Measurements from ENCODE around the gene SPG11.
"Not testable (repeated sequence)": the region's sequence is repeated elsewhere in the genome, so short reads cannot be mapped to it uniquely, and the experiment has no call there.

Gene SPG11

DNA sequence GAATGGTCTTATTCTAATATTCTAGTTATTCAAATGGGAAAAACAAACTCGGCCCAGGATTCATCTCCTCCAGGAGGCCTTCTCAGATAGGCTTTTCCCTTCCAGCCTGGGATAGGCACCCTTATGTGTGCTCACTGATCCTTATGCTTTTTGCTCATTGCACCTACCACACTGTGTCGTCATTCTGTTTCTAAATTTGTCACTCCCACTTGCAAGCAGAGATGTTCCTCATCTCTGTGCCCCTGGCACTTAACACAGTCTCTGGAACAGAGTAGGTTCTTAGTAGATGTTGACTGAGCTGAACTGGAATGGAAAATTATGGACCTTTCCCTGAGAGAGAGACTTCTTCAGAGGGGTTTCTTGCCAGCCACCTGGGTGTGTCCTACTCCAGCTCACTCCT is 18.7 kb upstream of the SPG11 start:
- no peak for DNase-seq (ENCODE audit: low spot score)

DNA sequence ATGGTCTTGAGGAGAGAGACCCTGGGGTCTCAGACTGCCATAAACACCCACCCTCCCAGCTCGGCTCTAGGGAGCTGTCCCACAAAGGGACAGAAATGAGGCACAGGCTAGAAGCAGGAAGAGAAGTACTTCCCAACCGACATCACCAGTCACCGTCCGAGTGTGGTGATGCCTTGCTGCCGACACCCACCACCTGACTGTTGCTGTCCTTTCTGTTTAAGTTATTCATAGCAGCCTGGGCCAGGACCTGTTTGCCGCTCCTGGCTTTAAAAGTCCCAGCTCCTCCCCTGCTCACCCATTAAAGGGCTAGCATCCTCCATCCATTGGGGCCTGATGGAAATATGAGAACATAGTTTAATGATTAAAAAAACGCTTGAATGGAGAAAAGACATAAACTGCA is 13.2 kb upstream of the SPG11 start:
- DNase-seq (ENCODE audit: low spot score): no peak

DNA sequence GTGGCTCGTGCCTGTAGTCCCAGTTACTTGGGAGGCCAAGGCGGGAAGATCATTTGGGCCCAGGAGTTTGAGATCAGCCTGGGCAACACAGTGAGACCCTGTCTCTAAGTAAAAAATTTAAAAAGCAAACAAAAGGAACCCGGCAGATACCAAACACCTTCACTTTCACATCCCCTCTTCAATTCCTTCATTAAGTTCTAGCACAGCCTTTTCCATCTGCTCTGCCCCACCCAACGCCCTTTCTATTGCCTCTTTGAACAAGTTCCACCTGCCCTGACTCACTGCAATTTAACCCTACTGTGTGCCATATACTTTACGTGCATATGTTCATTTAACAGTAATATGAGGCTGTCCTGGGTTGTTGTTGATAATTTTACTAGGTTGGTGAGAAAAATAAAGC is 12.4 kb upstream of the SPG11 start:
- no peak for DNase-seq (ENCODE audit: low spot score)

DNA sequence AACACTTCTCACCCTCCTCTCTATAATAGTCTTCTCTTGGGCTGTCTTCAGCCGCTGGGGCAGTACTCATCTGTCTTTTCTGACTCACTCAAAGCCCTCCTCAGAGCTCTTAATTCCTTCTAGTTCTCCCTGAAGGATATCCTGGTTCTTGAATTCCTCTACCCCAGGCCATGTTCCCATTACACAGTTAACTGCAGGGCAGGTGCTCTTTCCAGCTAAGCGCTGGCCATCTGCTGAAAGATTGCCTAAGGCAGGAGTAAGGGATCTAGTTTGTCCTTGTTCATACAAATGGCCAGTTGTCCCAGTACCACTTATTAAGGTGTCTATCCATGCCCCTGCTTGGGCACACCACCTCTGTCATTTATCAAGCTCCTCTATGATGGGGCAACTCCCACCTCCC is 10.2 kb upstream of the SPG11 start:
- DNase-seq (ENCODE audit: low spot score): no peak

DNA sequence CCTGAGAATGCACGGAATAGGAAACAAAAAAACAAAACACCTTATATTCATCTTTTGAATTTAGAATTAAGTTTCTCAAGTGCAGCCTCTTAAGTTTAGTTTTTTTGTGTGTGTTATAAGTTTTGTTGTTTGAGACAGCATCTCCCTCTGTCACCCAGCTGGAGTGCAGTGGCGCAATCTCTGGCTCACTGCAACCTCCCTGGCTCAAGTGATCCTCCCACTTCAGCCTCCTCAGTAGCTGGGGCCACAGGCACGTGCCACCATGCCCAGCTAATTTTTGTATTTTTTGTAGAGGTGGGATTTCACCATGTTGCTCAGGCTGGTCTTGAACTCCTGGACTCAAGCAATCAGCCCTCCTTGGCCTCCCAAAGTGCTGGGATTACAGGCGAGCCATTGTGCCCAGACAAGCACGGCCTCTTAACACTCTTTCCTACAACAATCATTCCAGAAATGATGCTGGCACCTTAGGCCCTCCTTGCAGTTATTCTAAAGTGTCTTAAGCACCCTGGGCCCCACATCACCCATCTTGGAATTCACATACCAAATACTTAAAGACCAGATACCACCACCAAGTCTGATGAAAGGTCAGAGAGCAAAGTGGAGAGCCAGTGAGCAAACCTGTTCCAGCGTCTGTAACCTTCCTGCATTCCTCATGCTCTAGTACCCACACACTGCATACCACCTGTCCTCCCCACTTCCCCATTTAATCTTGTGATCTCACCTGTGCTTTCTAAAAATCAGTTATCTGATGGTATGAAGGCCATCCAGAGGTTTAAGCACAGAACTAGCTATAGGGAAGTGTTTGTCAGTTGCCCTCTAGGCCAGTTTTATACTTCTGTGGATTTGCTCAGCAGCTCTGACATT is 6.9 kb upstream of the SPG11 start:
- DNase-seq (ENCODE audit: low spot score): no peak

DNA sequence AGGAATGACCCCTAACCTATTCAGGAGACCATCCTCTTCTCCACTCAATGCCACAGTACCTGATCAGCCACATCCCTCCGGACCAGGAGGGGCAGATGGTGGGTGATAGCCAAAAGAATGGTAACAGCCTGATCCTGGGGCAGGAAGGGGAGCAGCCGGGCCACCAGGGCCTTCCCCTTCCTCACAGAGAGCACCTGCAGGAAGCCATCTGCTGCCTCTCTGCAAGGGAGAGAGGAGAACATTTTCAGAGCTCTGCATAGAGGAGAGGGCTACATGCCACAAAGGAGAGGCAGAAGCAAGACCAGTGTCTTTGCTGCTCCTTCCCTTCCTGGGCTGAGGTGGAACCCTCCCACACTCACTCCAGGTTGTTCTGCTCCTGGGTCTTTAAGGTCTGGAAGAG is 5.5 kb upstream of the SPG11 start:
- DNase-seq (ENCODE audit: low spot score): no peak

DNA sequence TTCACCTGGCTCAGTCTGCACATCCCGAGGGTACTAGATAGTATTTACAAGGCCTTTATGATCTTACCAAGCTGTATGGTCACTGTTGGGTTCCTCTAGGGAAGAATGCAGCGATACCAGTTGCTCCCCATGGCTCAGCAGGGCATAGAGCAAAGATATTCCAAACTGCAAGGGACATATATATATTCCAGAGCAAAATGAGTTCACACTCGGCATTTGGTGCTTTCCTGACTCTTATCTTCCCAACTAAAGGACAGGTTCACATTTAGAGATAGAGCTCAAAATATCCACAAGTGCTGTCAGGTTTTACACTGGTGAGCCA is 3.5 kb upstream of the SPG11 start:
- DNase-seq (ENCODE audit: low spot score): no peak

DNA sequence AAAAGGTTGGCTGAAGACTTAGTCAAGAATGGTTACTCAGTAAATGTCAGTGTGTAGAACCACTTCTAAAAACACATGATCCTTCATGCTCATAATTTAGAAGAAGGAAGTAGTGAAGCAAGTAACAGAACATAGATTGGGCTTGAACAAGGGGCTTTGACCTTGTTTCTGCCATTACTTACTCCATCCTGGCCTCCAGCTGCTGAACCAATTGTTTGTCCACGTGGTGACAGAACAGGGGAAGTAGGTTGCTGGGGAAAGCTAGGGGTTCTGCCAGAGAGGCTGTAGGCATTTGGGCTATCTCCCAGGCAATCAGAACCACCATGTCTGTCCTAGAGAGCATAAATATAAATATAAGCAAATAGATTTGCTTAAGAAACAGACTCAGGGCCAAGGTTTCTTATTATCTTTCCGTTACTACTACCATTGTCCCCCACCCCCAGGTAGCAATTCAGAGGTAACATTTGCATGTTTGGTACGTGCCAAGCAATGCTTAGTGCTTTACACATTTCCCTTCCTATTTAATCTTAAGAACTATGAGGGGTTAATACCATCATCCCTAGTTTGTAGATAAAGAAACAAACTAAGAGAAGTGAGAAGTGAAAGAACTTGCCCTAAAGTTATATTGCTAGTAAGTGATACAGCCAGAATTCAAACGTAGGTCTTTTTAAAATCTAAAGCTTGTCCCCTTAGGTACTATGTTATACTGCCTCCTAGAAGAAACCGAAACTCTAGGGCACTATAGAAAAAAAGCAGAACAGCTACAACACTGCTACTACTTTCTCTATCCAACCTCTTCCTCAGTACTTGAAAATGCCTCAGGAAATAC is 3.0 kb upstream of the SPG11 start:
- DNase-seq (ENCODE audit: low spot score): no peak

DNA sequence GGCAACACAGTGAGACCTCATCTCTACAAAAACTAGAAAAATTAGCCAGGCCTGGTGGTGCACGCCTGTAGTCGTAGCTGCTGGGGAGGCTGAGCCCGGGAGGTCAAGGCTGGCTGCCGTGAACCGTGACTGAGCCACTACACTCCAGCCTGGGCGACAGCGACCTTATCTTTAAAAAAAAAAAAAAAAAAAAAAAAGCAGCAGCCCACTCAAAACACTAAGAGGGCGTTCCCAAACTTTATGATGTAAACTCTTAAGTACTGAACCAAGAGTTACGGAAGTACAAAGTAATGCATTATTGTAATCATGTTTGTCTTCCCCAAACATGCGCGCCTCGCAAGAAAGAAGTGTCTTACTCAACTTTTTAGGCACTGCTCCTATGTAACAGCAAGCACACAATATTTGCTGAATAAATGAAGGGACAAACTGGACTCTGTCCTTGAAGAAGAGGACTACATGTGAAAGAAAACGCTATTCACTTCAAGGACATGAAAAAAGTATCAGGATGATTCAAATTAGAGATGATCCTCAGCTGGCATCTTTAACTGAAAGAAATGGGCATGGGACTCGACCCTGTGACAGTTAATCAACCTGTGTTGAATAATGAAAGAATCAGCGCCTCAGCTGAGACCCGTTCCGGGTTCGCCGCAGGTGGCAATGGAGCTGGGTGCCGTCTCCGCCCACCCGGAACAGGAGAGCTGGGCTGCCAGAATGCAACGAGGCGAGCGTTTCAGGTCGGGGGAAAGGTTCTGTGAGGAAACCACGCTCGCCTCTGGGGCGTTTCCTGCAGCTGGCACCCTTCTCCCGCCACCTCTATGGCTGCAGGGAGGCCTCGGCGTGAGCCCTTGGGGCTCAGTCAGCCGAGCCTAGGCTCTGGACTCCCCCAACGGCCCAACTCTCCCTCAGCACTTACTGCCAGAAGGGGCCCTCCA is 718 bp downstream of the SPG11 start:
- peak; percentile 64 for DNase-seq (ENCODE audit: low spot score)

DNA sequence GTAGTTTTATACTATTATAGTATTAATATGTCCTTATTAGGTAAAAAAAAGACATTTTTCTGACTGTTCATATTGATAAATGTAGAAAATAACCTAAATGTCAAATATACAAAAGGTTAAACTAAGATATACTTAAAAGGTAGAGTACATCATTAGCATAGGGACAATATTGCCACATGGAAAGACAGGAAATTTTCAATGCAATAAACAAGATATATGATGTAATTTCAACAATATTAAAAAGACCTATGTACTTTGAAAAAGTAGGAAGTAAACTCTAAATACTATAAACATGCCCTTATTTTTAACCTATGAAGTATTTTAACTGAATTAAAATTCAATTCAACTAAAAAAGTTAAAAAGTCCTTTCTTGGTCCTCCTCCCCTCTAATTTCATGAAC is 1.9 kb downstream of the SPG11 start:
- no peak for DNase-seq (ENCODE audit: low spot score)

DNA sequence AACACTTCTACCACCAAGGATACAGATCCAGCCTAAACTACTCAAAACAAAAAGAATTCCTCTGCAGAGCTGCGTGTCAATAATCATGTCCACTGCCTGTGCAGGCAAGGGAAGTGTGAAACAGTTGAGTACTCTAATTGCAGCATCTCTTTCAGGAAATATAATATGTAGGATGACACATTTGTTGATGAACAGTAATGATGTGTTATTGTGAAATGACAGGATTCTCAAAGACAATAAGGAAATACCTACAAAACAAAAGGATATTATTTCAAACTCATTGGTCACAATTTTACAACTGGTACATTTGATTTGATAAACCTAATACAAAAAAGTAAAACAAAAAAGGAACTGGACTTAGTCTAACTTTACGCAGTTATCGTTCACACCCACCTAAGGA is 4.4 kb downstream of the SPG11 start:
- DNase-seq (ENCODE audit: low spot score): no peak

DNA sequence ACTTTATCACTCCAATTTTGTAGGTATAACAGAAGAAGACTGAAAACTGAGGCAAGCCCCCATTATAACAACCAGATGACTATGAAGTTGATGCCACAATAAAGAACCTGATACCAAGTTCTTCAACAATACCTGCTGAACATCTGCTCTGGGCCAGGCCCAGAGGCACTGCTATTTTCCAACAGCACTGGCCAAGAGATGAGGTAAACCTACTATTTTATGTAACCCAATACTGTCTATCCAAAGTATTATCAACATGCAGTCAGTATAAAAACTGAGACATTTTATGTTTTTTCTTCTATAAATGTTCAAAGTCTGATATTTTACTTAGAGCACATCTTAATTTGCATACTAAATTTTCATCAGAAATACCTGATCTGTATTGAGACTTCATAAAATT is 6.1 kb downstream of the SPG11 start:
- DNase-seq (ENCODE audit: low spot score): no peak

DNA sequence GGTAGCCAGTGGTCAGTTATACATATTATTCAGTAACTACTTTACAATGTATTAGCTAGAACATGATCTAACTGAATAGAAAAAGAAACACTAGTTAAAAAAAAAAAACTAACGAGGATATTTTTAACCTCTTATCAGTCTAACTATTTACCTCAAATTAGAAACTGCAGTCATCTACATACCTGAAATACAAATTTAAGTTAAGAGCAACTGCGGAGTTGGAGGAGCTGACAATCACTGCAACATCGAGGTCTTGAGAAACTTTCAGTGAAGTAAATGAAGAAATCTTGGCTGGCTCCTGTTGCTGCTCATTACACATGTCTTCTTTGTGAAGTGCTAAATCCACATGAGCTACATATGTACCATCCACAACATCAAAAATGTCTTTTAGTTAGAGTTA is 6.5 kb downstream of the SPG11 start:
- DNase-seq (ENCODE audit: low spot score): no peak

DNA sequence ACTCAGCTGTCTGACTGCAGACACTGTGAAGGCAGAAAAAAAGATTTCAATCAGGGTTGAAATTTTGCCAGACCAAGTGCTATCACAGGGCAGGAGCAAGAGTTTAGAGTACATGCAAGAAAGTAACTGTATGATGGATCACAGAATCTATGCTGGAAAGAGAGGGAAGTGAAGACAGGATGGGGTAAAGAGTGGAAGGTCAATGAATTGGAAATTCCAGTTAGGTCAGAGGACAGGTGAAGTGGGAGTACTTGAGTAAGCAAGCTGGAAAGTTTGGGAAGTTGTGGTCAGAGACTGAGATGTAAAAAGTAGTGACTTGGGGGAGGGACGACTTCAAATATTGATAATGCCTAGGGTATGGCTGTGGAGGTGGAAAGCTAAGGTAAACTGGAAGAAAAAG is 7.2 kb downstream of the SPG11 start:
- no peak for DNase-seq (ENCODE audit: low spot score)

DNA sequence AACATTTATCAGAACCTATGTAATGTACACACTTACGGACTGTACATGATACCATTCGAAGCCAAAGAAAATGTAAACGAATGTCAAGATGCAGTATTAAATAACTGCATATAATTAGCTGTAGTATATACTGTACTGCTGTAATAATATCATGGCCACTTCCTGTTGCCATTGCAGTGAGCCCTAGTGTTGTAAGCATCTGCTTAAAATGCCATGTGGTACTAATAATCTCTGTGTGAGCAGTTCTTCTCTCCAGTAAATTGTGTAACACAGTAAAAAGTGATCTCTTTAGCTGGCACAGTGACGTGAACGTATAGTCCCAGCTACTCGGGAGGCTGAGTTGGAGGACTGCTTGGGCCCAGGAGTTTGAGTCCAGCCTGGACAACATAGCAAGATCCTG is 8.6 kb downstream of the SPG11 start:
- no peak for DNase-seq (ENCODE audit: low spot score)

DNA sequence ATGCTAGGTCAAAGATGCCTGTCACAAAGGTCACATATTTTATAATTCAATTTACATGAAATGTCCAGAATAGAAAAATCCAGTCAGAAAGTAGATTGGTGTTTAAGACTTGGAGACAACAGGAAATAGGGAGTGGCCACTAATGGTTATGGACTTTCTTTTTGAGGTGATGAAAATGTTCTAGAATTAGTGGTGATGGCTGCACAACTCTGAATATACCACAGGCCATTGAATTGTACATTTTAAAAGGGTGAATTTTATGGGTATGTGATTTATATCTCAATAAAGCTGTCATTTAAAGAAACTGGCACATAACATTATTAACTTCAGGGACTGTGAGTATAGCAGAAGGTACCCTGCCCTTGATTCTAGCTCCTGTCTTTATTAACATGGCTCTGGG is 15.8 kb downstream of the SPG11 start:
- DNase-seq (ENCODE audit: low spot score): no peak

DNA sequence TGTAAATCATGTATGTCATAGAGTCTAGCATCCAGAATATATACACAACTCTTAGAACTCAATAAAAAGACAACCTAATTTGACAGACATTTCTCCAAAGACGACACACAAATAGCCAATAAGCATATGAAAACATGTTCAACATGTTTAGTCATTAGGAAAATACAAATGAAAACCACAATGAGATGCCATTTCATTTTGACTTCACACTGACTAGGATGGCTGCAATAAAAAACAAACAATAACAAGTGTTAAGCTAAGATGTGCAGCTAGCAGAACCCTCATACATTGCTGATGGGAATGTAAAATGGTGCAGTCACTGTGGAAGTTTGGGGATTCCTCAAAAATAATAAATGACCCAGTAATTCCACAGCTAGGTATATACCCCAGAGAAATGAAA is 16.4 kb downstream of the SPG11 start:
- no peak for DNase-seq (ENCODE audit: low spot score)

DNA sequence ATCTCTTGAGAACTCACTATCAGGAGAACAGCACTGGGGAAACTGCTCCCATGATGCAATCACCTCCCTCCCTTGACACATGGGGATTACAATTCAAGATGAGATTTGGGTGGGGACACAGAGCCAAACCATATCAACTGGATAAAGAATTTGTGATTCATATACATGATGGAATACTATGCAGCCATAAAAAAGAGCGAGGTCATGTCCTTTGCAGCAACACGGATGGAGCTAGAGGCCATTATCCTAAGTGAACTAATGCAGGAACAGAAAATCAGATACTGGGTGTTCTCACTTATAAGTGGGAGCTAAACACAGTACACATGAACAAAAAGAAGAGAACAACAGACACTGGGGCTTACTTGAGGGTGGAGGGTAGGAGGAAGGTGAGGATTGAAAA is 17.0 kb downstream of the SPG11 start:
- DNase-seq (ENCODE audit: low spot score): no peak

DNA sequence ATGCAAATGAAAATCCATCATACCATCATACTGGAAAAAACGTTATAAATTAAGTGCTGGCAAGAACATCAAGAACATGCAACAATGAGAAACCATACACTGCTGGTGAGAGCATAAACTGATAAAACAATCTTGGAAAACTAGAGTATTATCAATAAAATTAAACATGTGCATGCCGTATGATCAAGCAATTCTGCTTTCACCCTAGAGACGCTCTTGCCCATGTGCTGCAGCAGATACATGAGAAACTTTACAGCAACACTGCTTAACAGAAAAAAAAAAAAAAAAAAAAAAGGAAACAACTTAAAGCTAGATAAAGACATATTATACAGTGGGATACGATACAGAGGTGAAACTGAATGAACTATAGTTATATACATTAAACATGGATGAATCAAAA is 21.8 kb downstream of the SPG11 start:
- no peak for DNase-seq (ENCODE audit: low spot score)

DNA sequence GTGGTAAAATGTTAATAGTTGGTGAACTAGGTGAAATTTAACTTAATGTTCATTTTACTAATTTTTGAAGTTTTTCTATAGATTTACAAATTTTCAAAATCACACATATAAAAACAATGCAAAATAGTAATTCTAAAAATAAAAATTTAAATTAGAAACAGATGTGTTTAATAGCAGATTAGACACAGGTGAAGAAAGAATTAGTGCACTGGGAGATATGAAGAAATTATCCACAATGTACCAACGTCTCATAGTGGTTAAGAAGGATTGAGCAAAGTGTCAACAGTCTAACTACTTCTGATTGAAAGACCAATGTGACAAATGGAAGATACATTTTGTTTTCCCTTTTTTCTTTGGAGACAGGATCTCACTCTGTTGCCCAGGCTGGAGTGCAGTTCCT is 26.5 kb downstream of the SPG11 start:
- DNase-seq (ENCODE audit: low spot score): no peak

DNA sequence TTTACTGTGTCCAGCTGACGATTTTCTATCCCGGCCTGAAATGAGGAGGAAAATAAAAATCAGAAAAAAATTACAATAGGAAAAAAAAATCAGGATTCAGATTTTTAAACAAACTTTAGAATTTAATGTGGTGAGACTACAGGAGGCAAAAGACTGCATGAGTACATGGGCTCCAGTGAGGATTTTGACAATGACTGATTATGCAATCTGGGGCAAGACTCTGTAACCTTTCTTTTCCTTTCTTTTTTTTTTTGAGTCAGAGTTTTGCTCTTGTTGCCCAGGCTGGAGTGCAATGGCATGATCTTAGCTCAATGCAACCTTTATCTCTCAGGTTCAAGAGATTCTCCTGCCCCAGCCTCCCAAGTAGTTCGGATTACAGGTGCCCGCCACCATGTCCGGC is 29.9 kb downstream of the SPG11 start:
- no peak for DNase-seq (ENCODE audit: low spot score)

DNA sequence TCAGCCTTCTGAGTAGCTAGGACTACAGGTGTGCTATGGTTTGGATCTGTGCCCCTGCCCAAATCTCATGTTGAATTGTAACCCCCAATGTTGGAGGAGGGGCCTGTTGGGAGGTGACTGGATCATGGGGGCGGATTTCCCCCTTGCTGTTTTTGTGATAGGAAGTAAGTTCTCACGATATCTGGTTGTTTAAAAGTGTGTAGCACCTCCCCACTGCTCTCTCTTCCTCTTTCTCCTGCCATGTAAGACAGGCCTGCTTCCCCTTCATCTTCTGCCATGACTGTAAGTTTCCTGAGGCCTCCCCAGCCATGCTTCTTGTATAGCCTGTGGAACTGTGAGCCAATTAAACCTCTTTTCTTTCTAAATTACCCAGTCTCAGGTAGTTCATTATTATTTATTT is 38.2 kb downstream of the SPG11 start:
- not testable (repeated sequence) for DNase-seq (ENCODE audit: low spot score)

DNA sequence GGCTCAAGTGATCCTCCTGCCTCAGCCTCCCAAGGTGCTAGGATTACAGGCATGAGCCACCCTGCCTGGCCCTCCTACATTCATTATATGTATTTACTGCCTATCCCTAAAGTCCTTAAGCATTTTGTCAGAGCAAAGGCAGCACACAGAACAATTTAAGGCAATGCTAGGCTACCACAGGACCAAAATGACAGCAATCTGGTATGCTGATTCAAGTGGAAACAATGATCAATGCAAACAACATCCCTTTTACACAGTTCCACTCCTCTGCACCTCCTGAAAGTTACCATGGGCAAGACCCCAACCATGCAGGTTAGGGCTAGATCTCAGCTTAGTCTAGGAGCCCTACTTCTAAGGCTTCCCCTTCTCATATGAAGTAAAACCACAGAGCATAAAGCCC is 40.3 kb downstream of the SPG11 start:
- no peak for DNase-seq (ENCODE audit: low spot score)

Measured in hematopoietic multipotent progenitor cell treated with erythropoietin and hydrocortisone succinate and interleukin-3 and kit ligand, for 15 days (in vitro differentiated cells).